ENCODE data around the gene CCDC8.

DNA sequence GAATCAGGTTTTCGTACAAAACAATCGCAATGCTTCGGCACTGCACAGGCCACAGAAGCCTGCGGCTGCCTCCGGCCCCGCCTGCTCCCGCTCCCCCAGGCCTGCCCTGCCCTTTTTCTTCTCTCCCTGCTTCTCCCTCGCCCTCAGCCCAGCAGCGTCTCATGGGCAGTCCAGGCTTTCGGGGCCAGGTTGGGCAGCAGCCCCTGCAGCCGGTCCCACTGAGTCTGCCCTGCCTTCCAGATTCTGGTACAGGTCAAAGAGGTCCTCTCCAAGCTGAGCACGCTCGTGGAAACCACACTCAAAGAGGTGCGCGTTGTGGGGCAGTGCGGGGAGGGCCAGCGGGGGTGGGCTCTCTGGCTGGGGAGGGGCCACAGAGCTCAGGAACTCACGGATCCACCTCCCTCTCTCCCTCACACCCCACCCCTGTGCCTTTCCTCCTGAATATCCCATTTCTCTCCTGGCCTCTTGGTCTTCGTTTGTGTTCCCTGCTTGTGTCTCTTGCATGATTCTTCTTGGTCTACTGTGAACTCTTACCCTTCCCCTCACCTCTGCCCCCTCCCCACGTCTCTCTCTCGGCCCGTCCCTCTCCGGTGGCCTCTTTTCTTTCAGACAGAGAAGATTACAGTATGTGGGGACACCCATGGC lies 30.1 kb downstream of the CCDC8 start:
- no peak for TF ChIP-seq CTCF (conservative IDR thresholded peaks at IDR 0.05 in 1 of 2, IDR thresholded peaks at IDR 0.05 in 1 of 2; ENCODE audit: extremely low read depth in 1 of 2, insufficient read depth in 1 of 2, low read depth in 1 of 2, low read length in 2 of 2)
- TF ChIP-seq EZH2 (IDR thresholded peaks at IDR 0.05; ENCODE audit: borderline replicate concordance, low read length): no peak
